Naive thymus-derived CD4-positive, alpha-beta T cell (primary cell): ENCODE measurements around the gene RPL18. TPM values are rescaled to one million over a fixed set of nuclear protein-coding genes. Genes with fewer than 3 reads are reported as not detected.

Experiments
- ATAC-seq: fragments of 150-1000 bp; cut with Tn5 transposase; 2 replicates; pipeline ENCODE4 v1.10.0; 2021; ENCODE audit warnings: mild to moderate bottlenecking, moderate library complexity
- CTCF ChIA-PET: fragments of 350-600 bp; sonication (Branson Sonifier 250); formaldehyde crosslinking; loops from one replicate; lab custom pipeline; 2021; ENCODE audit warnings: antibody characterized with exemption; lab: Charles Lee
- POLR2A ChIA-PET: fragments of 350-600 bp; sonication (Branson Sonifier 250); formaldehyde crosslinking; loops from one replicate; lab custom pipeline; 2021; ENCODE audit warnings: antibody characterized with exemption, inconsistent platforms; lab: Charles Lee
- DNase-seq, 9 donors: peaks; one replicate each; pipeline versions ENCODE4 v3.0.0 to v3.0.0-alpha.2; 2020 to 2022; ENCODE audit warnings: mixed read lengths in 1 of 9
- H3K27ac ChIP-seq: one replicate; pipeline ENCODE4 v1.7.0; 2013; ENCODE audit warnings: mild to moderate bottlenecking, low read depth, low read length, moderate library complexity
- H3K27me3 ChIP-seq, 2 donors: one replicate each; pipeline ENCODE4 v1.7.0; 2013; ENCODE audit warnings: low read length in 2 of 2, mild to moderate bottlenecking in 2 of 2, moderate library complexity in 2 of 2; ENCODE audit not compliant: control insufficient read depth in 2 of 2, insufficient read depth in 2 of 2
- H3K36me3 ChIP-seq, 3 experiments: 1 replicate in 2 of 3; 2 replicates in 1 of 3; pipeline ENCODE4 v1.7.0; 2013; ENCODE audit warnings: low read length in 3 of 3, mild to moderate bottlenecking in 3 of 3, moderate library complexity in 1 of 3; ENCODE audit not compliant: insufficient read depth in 3 of 3, control insufficient read depth in 2 of 3
- H3K4me1 ChIP-seq, 2 donors: one replicate each; pipeline ENCODE4 v1.7.0; 2013; ENCODE audit warnings: low read length in 2 of 2, mild to moderate bottlenecking in 2 of 2, moderate library complexity in 1 of 2; ENCODE audit not compliant: control insufficient read depth in 2 of 2, insufficient read depth in 2 of 2
- H3K4me3 ChIP-seq: 2 replicates; pipeline ENCODE4 v1.7.0; 2013; ENCODE audit warnings: mild to moderate bottlenecking, low read length
- H3K9me3 ChIP-seq, 3 experiments: 1 replicate in 2 of 3; 2 replicates in 1 of 3; pipeline ENCODE4 v1.7.0; 2013; ENCODE audit warnings: low read length in 3 of 3; ENCODE audit not compliant: control insufficient read depth in 2 of 3
- H3K27ac Mint-ChIP-seq, 9 donors: one replicate each; pipeline ENCODE4 v1.8.0; 2020 to 2022; ENCODE audit warnings: mixed read lengths in 9 of 9, mild to moderate bottlenecking in 8 of 9, moderate library complexity in 5 of 9, inconsistent platforms in 2 of 9
- H3K27me3 Mint-ChIP-seq, 5 donors: one replicate each; pipeline ENCODE4 v1.8.0; 2021 to 2022; ENCODE audit warnings: mixed read lengths in 5 of 5, mild to moderate bottlenecking in 1 of 5
- H3K36me3 Mint-ChIP-seq, 5 donors: one replicate each; pipeline ENCODE4 v1.8.0; 2020 to 2022; ENCODE audit warnings: mixed read lengths in 5 of 5, mild to moderate bottlenecking in 3 of 5, inconsistent platforms in 1 of 5
- H3K4me1 Mint-ChIP-seq, 7 donors: one replicate each; pipeline ENCODE4 v1.8.0; 2020 to 2022; ENCODE audit warnings: mixed read lengths in 7 of 7, mild to moderate bottlenecking in 3 of 7, inconsistent platforms in 1 of 7
- H3K4me3 Mint-ChIP-seq, 10 donors: one replicate each; pipeline ENCODE4 v1.8.0; 2020 to 2022; ENCODE audit warnings: mild to moderate bottlenecking in 10 of 10, mixed read lengths in 10 of 10, moderate library complexity in 6 of 10, inconsistent platforms in 2 of 10
- H3K9me3 Mint-ChIP-seq, 11 donors: one replicate each; pipeline ENCODE4 v1.8.0; 2020 to 2022; ENCODE audit warnings: mixed read lengths in 11 of 11, mild to moderate bottlenecking in 4 of 11, inconsistent platforms in 1 of 11, moderate library complexity in 1 of 11
- intact Hi-C, 2 donors: fragments of 100-400 bp; cut with micrococcal nuclease; formaldehyde crosslinking; loops; one replicate each; pipeline ENCODE4 v1.15.1; 2023
- polyA plus RNA-seq, 2 donors: library from polyadenylated mRNA; unstranded; fragments of 300-500 nt; fragmentation: Illumina TruSeq; gene quantifications; one replicate each; pipeline ENCODE4 v1.2.3, GENCODE V29; 2021
- total RNA-seq, 6 experiments: library from RNA in 5 of 6; stranded (reverse) in 5 of 6; gene quantifications; 1 replicate in 5 of 6; 2 replicates in 1 of 6; pipeline ENCODE4 v1.2.3 and lab custom pipeline; 2021 to 2026

RPL18 gene
- total and polyA plus RNA-seq, 7 experiments from 2014 or later: 1,570 to 2,826 (median 2,813) TPM

GRCh38 chr19:48654299-48655059, 35.5 kb upstream of the RPL18 start:
- CTCF ChIA-PET: no interaction called here
- Histone ChIP-seq H3K27ac (no peak overlapping the region), H3K36me3 (no peaks in the 10 kb centered on the region), H3K4me3 (no peak overlapping the region), H3K9me3 (no peaks in the 10 kb centered on the region), H3K27me3 (no peaks in the 10 kb centered on the region), H3K4me1 (peaks cover 3% of the 10 kb centered on the region in 2 donors)
- ATAC-seq (no peak), DNase-seq (no peak)
- intact Hi-C loops: no loop called here
- no peaks in the 10 kb centered on the region for H3K9me3 Mint-ChIP-seq
- H3K4me3 Mint-ChIP-seq: no peak overlapping the region
- H3K4me1 Mint-ChIP-seq: peaks cover 5 to 29% (median 13%) of the 10 kb centered on the region in 7 donors
- H3K36me3 Mint-ChIP-seq: no peaks in the 10 kb centered on the region
- H3K27ac Mint-ChIP-seq: peak overlapping the region in 3 of 9 donors; percentile 37 to 81 (median 76)
- POLR2A ChIA-PET: no interaction called here
- peaks cover 0 to 11% (median 0%) of the 10 kb centered on the region in 5 donors for H3K27me3 Mint-ChIP-seq

DNA sequence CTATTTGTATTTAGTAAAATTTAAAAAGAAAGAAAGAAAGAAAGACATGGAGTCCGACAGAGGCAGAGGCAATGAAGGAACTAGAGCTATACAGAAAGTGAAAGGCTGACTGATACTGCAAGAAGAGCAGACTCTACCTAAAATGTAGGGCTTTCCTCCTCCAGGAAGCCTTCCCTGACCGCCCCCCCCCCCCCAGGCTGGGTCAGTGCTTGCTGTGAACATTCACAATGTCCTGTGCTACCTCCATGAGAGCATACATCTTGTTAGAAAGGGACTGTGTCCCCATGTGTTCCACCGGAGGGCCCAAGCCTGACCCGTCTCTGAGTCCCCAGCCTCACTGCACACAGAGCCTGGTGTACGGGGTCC, 32.7 kb upstream of the RPL18 start:
- peaks cover 13 to 48% (median 29%) of the 10 kb centered on the region in 7 donors for H3K4me1 Mint-ChIP-seq
- H3K27me3 Mint-ChIP-seq: peaks cover 0 to 3% (median 0%) of the 10 kb centered on the region in 5 donors
- Histone ChIP-seq H3K27ac (no peak overlapping the region), H3K4me3 (no peak overlapping the region), H3K27me3 (no peaks in the 10 kb centered on the region), H3K9me3 (no peaks in the 10 kb centered on the region), H3K36me3 (no peaks in the 10 kb centered on the region), H3K4me1 (peaks cover 6 to 15% of the 10 kb centered on the region in 2 donors)
- no peaks in the 10 kb centered on the region for H3K9me3 Mint-ChIP-seq
- ChIA-PET POLR2A (interaction anchor here (0.6 to 1.2 kb wide), 2 partner anchors 73 to 228 kb away, joined by 4 to 7 read pairs; no protein-coding TSS in a partner anchor), CTCF (interaction anchor here (0.6 to 2.0 kb wide), 3 partner anchors 10 to 190 kb away, joined by 3 to 6 read pairs (median 3); no protein-coding TSS in a partner anchor)
- peak overlapping the region in 6 of 9 donors; percentile 1 to 89 (median 74) for H3K27ac Mint-ChIP-seq
- DNase-seq (no peak), ATAC-seq (no peak)
- intact Hi-C loops: no loop called here
- no peaks in the 10 kb centered on the region for H3K36me3 Mint-ChIP-seq
- no peak overlapping the region for H3K4me3 Mint-ChIP-seq

GRCh38 chr19:48650974-48651682, 32.1 kb upstream of the RPL18 start:
- CTCF ChIA-PET: interaction anchor here (0.6 to 2.0 kb wide), 5 partner anchors 10 to 369 kb away, joined by 3 to 6 read pairs (median 3); no protein-coding TSS in a partner anchor

GRCh38 chr19:48648134-48648533, 29.2 kb upstream of the RPL18 start:
- CTCF ChIA-PET: interaction anchor here (0.6 to 0.9 kb wide), 2 partner anchors 13 to 322 kb away, joined by 3 read pairs; no protein-coding TSS in a partner anchor
- H3K4me3 Mint-ChIP-seq: peak overlapping the region in 8 of 10 donors; percentile 1 to 68 (median 58)
- POLR2A ChIA-PET: interaction anchor here (1.2 kb wide), 2 partner anchors 48 to 76 kb away, joined by 3 to 4 read pairs; partner anchors contain the start of gene FUT2
- peaks cover 29 to 58% (median 43%) of the 10 kb centered on the region in 7 donors for H3K4me1 Mint-ChIP-seq
- peaks cover 0 to 3% (median 0%) of the 10 kb centered on the region in 5 donors for H3K27me3 Mint-ChIP-seq
- intact Hi-C loops: loop anchor here (5.0 kb wide), 2 partner anchors 319 to 439 kb away; partner anchors contain the start of genes FTL (in 1 of the 2) and SNRNP70 (in 1 of the 2)
- H3K36me3 Mint-ChIP-seq: no peaks in the 10 kb centered on the region
- Histone ChIP-seq H3K4me3 (no peak overlapping the region), H3K9me3 (no peaks in the 10 kb centered on the region), H3K27ac (peak overlapping the region; percentile 18), H3K36me3 (no peaks in the 10 kb centered on the region), H3K27me3 (no peaks in the 10 kb centered on the region), H3K4me1 (peaks cover 21% of the 10 kb centered on the region in 2 donors)
- peak overlapping the region; percentile 77 to 97 (median 93) for H3K27ac Mint-ChIP-seq
- no peak for DNase-seq
- H3K9me3 Mint-ChIP-seq: no peaks in the 10 kb centered on the region
- no peak for ATAC-seq

More at GRCh38 chr19:48650974-48651682, 32.1 kb upstream of the RPL18 start:
- no peaks in the 10 kb centered on the region for H3K36me3 Mint-ChIP-seq
- Histone ChIP-seq H3K36me3 (no peaks in the 10 kb centered on the region), H3K9me3 (no peaks in the 10 kb centered on the region), H3K4me1 (peaks cover 6 to 15% of the 10 kb centered on the region in 2 donors), H3K27me3 (no peaks in the 10 kb centered on the region), H3K4me3 (no peak overlapping the region), H3K27ac (no peak overlapping the region)
- H3K27me3 Mint-ChIP-seq: peaks cover 0 to 3% (median 0%) of the 10 kb centered on the region in 5 donors
- peak overlapping the region in 7 of 9 donors; percentile 27 to 89 (median 64) for H3K27ac Mint-ChIP-seq
- H3K4me1 Mint-ChIP-seq: peaks cover 16 to 49% (median 31%) of the 10 kb centered on the region in 7 donors
- DNase-seq (no peak), ATAC-seq (no peak)
- no peaks in the 10 kb centered on the region for H3K9me3 Mint-ChIP-seq
- H3K4me3 Mint-ChIP-seq: peak overlapping the region in 1 of 10 donors; percentile 17
- POLR2A ChIA-PET: interaction anchor here (0.6 to 1.2 kb wide), 2 partner anchors 74 to 228 kb away, joined by 4 to 7 read pairs; no protein-coding TSS in a partner anchor
- intact Hi-C loops: no loop called here

DNA sequence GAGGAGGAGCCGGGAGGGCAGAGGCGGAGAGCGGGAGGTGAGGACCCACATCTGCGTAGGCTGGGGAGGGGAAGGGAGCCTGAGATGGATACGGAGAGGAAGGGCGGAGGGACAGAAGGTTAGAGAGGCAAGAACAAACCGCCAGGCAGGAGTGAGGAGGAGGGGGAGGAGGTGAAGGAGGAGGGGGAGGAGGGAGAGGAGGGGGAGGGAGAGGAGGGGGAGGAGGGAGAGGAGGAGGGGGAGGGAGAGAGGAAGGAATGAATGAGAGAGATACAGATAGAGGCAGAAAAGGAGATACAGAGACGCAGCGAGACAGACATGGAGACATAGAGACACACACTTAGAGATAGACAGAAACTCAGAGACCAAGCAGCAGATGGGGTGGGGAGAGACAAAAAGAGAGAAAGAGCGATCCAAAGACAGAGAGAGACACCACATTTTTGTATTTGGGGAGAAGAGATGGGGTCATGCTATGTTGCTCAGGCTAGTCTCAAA, 27.8 kb upstream of the RPL18 start:
- peaks cover 0 to 5% (median 0%) of the 10 kb centered on the region in 5 donors for H3K27me3 Mint-ChIP-seq
- Histone ChIP-seq H3K4me3 (peak overlapping the region; percentile 94), H3K4me1 (peaks cover 21% of the 10 kb centered on the region in 2 donors), H3K27ac (peak overlapping the region; percentile 79), H3K9me3 (no peaks in the 10 kb centered on the region), H3K36me3 (no peaks in the 10 kb centered on the region), H3K27me3 (no peaks in the 10 kb centered on the region)
- CTCF ChIA-PET: interaction anchor here (0.6 to 2.2 kb wide), 8 partner anchors 9 to 218 kb away, joined by 3 to 43 read pairs (median 6); no protein-coding TSS in a partner anchor
- H3K36me3 Mint-ChIP-seq: no peaks in the 10 kb centered on the region
- no peaks in the 10 kb centered on the region for H3K9me3 Mint-ChIP-seq
- H3K4me3 Mint-ChIP-seq: peak overlapping the region; percentile 30 to 99 (median 68)
- intact Hi-C loops: loop anchor here (1.0 to 5.0 kb wide), 19 partner anchors 8 to 441 kb away; partner anchors contain the start of genes FTL (in 2 of the 2), RPL18 (in 1 of the 2), SNRNP70 (in 1 of the 2) and SPHK2 (in 1 of the 2)
- H3K27ac Mint-ChIP-seq: peak overlapping the region; percentile 80 to 97 (median 94)
- no peak for ATAC-seq
- H3K4me1 Mint-ChIP-seq: peaks cover 25 to 58% (median 43%) of the 10 kb centered on the region in 7 donors
- no peak for DNase-seq
- POLR2A ChIA-PET: interaction anchor here (0.5 to 3.0 kb wide), 10 partner anchors 10 to 317 kb away, joined by 3 to 36 read pairs (median 8); partner anchors contain the start of genes DBP, RASIP1, RPL18 and SPHK2
